D721Med (cell line): Measurements from ENCODE around the gene B4GALT7.

Experiments used
- DNase-seq: peaks from one replicate; pipeline ENCODE4 v3.0.0; 2011; ENCODE audit warnings: low spot score; ENCODE audit not compliant: insufficient read length
- FAIRE-seq: peaks from 2 replicates; lab custom pipeline; 2011; peaks lifted over from hg19 to GRCh38; lab: Jason Lieb, UNC
- CTCF ChIP-seq: IDR thresholded peaks from 2 replicates; pipeline ENCODE4 v1.5.1; 2012; ENCODE audit warnings: mild to moderate bottlenecking, control low read depth; ENCODE audit not compliant: insufficient read depth; ENCODE audit errors: missing control alignments

B4GALT7 gene

DNA sequence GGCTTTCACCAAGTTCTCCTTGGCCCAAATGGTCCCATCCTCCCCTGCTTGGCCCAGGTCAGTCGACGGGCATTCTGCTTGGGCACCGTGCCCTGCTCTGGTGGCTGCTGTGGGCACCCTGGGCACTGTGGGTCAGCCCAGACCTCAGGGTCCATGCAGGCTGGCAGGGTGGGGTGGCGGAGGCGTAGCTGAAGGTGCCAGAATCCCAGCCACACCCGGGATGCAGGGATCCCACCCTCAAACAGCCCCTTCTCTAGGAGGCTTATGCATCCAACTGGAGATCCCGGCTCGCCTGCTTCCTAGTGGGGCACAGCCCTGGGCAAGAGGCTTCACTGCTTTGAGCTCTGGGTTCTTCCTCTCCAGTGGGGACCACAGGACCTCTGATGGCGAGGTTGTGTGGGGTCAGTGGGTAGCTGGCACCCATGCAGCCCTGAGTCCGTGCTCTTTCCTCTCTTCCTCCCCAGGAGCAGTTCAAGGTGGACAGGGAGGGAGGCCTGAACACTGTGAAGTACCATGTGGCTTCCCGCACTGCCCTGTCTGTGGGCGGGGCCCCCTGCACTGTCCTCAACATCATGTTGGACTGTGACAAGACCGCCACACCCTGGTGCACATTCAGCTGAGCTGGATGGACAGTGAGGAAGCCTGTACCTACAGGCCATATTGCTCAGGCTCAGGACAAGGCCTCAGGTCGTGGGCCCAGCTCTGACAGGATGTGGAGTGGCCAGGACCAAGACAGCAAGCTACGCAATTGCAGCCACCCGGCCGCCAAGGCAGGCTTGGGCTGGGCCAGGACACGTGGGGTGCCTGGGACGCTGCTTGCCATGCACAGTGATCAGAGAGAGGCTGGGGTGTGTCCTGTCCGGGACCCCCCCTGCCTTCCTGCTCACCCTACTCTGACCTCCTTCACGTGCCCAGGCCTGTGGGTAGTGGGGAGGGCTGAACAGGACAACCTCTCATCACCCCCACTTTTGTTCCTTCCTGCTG lies 9.4 kb downstream of the B4GALT7 start:
- TF ChIP-seq CTCF = no peak
- DNase-seq (no peak), FAIRE-seq (no peak)

- DNase-seq = no peak
- no peak for TF ChIP-seq CTCF
- no peak for FAIRE-seq
Measured at GRCh38 chr5:177610131-177610769, 10.3 kb downstream of the B4GALT7 start.

DNA sequence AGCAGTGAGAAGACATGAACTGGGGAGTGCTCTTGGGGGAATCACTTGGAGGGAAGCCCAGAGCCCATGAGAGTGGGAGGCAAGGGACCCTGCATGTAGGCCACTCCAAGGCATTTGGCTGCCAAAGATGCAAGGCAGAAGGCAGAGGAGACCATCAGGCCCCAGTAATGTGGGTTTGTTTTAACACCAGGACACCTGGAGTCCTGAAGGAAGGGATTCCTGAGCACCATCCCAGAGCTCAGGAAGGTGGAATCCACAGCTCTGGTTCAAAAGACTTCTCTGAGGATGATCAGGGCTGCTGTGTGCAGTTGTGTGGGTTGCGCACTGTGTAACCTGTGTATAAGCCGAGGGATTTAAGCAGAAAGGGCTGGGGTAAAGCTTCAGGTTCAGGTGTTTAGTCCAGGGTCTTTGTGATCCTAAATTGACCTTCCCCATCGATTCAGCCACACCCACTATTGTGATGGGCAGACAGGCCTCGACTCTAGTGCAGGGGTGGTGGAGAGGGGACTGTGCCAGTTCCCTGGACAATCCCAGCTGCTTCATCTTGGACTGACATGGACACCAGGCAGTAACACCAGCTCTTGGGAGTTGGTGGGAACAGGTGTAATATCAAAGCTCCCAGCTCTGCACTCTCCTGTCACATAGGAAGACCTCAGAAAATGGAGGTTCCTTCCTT lies 11.0 kb downstream of the B4GALT7 start:
- DNase-seq (no peak), FAIRE-seq (no peak)
- no peak for TF ChIP-seq CTCF

- FAIRE-seq (no peak), DNase-seq (no peak)
Measured at GRCh38 chr5:177611446-177612214, 11.7 kb downstream of the B4GALT7 start.

DNA sequence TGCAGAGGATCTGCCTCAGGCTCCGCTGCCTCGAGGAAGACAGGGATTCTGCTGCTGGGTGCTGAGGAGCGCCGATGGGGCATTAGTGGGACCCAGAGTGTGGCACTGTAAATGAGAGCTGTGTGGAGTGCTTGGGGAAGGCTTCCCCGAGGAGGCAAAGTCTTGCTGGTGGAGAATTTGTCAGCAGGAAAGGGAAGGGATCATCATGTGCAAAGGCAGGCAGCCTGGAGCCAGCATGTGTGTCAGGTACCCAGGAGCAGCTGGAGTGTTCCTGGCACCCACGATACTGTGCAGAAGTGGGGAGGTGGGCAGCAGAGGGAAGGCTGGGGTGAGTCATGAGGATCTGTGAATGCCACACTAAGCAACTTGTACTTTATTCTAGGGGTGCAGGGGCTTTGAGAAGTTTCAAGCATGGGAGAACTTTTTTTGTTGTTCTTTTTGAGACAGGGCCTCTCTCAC lies 12.3 kb downstream of the B4GALT7 start:
- DNase-seq (no peak), FAIRE-seq (no peak)

More at GRCh38 chr5:177611446-177612214, 11.7 kb downstream of the B4GALT7 start:
- no peak for TF ChIP-seq CTCF

More for the DNA sequence above, 12.3 kb downstream of the B4GALT7 start:
- TF ChIP-seq CTCF = no peak
